NCI-H446 treated with DMSO at 0.1 percent for 48 hours (cell line): ENCODE measurements around the gene APMAP.

Experiments
- DNase-seq: peaks from one replicate; lab custom pipeline; 2025; lab: John Stamatoyannopoulos, UW

Gene APMAP

DNA sequence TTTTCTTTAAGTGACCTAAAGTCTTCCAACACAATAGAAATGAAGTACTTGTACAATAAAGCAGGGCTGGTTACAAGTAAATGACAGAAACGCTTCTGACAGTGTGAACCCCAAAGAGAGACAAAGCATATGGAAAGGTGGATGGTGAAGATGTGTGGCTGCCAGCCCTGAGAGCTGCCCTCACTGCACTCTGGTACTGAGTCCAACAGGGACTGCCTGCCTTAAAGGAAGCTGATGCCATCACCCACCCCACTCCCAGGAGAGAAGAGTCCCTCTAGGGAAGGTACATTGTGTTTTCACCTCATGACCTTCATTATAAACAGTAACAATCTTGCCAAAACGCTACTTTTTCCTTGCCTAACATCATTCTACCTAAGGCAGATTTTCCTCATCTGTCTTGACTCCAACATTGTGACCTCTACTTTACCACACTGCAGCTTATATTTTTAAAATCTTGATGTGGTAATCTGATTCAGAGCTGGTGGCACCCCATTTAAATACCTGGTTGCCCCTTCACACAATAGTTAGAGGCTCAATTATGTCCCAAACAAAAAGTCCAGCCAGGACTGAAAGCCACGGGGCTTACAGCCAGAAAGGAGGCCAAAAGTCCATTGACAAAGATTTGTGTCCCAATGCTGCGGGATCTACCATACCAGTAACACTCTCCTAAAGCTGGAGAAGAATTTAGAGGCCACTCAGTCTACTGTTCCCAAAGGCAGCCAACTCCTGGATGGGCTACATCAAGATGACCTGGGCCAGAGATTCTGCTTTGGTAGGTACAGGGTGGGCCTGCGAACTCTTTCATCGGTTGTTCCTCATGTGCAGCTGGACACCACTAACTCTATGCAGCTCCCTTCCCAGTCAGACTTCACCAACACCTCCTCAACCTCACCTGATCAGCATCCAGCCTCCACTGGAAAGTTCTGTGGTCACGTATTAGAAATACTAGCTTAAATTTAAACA lies 4.4 kb downstream of the APMAP start:
- DNase-seq: no peak

DNA sequence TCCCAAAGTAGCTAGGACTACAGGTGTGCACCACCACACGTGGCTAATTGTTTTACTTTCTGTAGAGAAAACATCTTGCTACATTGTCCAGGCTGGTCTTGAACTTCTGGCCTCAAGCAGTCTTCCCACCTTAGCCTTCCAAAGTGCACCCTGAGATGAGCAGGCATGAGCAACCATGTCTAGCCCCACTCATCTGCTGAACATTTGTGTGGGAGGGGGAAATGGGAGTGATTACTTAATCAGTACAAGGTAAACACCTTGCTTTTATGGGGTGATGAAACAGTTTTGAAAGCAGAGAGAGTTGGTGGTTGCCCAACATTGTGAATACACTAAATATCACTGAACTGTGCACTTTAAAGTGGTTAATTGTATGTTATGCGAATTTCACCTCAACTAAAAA lies 5.3 kb downstream of the APMAP start:
- no peak for DNase-seq

DNA sequence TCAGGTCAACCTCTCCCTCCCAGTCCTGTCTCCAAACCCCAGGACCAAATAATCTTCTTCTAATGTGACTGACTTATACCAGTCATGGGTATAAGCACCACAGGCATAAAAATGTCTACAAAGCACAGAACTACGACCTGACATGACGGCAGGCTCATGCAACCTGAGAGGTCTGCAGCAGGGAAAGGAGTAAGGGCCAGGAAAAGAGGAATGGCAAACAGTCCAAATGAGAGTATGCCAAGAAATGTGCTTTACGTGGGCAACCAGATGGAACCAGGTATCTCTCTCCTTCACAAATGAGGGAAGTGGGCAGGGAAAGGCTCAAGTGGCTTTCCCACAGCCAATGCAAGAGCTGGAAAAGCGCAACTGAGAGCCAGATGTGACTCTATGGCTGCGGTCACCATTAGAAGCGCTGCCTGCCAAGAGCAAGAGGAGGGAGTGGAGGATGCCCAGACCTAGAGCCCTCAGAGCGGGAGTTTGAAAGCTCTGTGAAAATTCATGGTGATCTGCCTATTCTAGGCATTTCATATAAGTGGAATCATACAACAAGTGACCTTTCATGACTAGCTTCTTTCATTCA lies 6.0 kb downstream of the APMAP start:
- DNase-seq: no peak

DNA sequence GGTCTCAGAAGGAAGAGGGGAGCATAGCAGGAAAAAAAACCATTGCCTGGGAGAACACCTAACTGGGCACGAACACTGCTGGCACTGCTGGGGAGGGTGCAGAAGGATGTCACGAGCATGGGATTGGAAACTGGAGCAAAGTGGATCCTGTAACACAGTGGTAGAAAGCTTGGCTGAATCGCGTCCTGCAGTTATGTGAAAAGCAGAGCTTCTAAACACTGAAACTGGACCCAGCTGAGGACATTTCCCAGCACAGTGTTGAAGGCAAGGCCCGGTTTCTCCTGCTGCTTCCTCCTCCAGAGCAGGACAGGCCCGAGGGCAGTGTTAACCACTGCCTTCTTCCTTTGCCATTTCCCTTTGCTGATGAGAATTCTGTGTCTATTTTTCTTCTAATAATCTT lies 6.7 kb downstream of the APMAP start:
- DNase-seq: no peak

GRCh38 chr20:24984961-24985640 lies 7.5 kb downstream of the APMAP start:
- DNase-seq: no peak

DNA sequence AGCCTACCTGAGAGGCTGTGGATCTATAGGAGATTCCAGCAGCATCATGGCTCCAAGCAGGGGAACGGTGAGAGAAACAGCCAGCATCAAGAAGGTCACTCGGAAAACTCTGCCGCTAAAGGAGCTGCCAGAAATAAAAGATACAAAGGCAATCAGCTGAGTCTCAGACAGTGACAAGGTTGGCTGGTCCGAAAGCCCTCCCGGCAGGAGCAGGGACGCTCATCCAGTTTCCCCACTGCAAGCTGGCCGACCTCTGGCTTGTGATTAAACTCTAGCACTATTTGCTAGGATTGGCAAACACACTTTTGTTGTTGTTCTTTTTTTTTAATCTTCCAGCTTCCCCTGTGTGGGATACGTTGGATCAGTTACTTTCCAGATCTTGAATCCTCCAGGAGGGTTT lies 8.7 kb downstream of the APMAP start:
- DNase-seq: no peak

- no peak for DNase-seq
Observed at GRCh38 chr20:24981790-24982189, 10.8 kb downstream of the APMAP start.

- DNase-seq: no peak
Observed at GRCh38 chr20:24981282-24981681, 11.3 kb downstream of the APMAP start.

DNA sequence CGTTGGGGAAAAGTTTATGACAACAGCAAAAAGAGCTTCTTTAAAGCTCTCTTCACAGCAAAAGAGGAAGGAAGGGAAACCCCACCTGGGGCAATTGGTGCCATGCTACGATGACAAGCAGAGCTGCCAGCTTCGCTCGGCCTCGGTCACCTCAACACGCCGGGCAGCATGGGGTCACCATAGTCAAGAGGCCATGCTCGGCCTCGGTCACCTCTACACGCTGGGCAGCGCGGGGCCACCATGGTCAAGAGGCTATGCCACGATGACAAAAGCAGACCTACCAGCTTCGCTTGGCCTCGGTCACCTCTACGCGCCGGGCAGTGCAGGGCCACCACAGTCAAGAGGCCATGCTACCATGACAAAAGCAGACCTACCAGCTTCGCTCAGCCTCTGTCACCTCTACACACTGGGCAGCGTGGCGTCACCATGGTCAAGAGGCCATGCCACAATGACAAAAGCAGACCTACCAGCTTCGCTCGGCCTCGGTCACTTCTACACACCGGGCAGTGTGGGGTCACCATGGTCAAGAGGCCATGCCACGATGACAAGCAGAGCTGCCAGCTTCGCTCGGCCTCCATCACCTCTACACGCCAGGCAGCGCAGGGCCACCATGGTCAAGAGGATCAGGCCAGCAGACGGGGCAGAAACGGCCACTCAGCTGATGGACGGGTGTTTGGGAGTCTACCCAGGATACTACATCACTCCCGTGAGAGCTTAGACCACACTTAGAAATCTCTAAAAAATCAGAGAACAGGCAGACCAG lies 12.1 kb downstream of the APMAP start:
- DNase-seq: no peak

GRCh38 chr20:24979036-24979960 lies 13.3 kb downstream of the APMAP start:
- DNase-seq: no peak

DNA sequence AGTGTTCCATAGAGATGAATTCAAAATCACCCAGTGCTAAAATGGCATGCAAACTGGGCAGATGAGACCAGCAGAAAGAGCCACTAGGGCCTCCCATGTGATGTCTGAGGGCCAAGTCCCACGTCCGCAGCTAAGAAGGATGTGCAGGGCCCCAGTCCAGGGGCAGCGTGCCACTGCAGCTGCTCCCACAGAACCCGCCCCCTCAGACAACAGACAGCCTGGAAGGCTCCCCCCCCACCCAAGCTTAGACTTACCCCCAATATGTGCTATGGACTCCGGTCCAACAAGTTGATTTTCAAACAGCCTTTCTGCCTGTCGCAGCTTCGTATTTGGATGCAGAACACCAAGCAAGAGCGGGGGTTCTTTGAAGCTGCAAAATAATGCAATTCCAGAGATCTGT lies 14.0 kb downstream of the APMAP start:
- no peak for DNase-seq

DNA sequence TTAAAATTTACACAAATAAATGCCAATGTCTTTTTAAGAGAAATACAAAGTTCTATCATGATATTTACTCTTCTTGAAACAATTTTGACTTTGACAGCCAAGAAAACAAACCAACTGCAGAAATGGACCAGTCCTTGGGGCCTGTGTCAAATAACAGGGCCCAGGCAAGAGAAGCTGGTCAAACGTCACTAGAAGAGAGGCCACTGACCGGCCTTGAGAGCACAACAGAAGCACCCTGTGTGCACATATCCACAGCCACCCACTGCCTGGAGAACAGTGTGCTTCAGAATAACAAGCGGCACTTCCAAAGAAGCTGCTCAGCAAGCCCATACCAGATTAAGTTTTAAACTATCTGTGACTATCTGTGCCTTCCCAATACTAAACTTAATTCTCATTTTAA lies 14.8 kb downstream of the APMAP start:
- DNase-seq: no peak

GRCh38 chr20:24977336-24977735 lies 15.2 kb downstream of the APMAP start:
- no peak for DNase-seq

DNA sequence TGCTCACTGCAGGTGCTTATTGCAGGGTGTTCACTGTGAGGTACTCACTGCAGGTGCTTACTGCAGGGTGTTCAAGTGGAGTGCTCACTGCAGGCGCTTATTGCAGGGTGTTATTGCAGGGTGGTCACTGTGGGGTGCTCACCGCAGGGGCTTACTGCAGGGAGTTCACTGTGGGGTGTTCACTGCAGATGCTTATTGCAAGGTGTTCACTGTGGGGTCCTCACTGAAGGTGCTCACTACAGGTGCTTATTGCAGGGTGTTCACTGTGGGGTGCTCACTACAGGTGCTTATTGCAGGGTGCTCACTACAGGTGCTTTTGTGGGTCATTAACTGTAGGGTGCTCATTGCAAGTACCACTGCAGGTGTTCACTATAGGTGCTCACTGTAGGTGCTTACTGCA lies 20.2 kb downstream of the APMAP start:
- DNase-seq: no peak

GRCh38 chr20:24971376-24972101 lies 21.0 kb downstream of the APMAP start:
- no peak for DNase-seq

DNA sequence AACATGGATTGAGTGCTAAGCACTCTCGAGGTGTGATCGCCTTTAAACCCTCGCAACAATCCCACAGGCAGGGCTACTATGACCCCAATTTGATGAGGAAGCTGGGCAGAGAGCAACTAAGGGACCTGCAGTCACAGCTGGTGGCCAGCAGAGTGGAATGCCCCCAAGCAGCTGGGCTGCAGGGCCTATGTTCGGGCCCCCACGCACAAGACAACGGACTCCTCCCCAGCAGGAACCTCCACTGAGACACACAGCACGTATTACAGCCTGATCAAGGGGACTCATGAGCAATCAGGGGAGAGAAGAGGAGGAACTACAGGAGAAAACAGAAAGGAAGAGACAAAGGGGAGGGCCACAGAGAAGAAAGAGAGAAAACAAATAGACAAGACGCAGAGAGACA lies 21.8 kb downstream of the APMAP start:
- no peak for DNase-seq

GRCh38 chr20:24970030-24970553 lies 22.5 kb downstream of the APMAP start:
- DNase-seq: no peak

DNA sequence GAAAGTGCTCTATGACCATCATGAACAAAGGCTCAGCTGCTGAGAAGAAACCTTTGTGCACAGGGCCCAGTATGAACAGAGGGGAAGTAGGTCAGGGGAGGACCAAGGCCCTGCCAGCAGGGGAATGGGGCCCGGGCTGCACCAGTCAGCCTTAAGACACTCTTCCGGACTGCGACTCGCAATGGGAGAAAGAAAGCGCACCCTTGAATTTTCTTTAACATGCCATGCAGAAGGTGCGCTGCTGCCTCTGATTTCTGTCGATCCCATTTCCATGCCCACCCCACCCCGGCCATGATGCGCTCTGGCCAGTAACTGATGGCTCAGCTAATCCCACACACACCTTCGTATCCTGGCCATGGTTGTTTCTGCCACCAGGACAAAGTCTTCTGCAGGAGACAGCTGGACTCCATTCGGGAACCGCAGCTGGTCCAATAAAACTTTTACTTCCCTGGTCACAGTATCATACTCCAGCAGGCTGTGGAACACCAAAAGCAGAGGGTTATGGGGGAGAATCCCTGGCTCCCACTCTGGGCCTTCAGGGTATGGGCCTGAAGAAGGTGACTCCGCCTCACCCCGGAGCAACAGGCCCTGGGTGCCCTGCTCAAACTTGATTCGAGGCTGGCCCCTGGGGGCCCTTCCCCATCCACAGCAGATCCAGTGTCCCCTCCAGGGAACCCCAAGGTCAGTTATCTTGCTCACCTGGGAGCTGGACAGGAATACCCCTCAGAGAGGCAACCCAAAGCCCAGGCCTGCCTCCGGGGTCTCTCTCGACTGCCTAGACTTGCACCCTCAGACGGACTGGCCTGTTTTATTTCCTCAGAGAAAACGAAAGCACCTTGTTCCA lies 23.1 kb downstream of the APMAP start:
- DNase-seq: no peak

DNA sequence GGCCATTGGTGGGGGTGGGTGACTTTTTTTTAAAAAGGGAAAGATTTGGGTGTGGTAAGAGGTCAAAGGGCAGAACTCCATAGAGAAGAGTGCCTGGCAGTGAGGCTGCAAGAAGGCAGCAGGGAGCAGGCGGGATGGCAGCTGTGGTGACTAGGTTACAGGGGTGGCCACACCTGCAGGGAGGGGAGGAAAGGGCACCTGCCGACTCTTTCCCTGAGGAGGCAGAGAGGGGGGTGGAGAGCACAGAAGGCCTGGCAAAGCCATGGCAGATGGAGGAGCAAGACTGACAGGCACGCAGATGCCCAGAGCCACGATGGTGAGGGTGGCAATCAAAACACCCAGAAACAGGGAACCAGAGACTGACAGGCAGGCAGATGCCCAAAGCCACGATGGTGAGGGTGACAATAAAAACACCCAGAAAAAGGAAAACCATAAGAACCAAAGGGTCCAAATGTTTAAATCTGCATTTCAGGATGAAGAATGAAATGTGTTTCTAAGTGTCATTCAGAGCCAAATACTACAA lies 24.2 kb downstream of the APMAP start:
- no peak for DNase-seq
